ENCODE data around the gene ISL2. TPM values are rescaled to one million over a fixed set of nuclear protein-coding genes. Genes with fewer than 3 reads are reported as not detected.

ISL2 gene
- total RNA-seq, 2 experiments from 2014 or later: 6.2 to 11.8 TPM

DNA sequence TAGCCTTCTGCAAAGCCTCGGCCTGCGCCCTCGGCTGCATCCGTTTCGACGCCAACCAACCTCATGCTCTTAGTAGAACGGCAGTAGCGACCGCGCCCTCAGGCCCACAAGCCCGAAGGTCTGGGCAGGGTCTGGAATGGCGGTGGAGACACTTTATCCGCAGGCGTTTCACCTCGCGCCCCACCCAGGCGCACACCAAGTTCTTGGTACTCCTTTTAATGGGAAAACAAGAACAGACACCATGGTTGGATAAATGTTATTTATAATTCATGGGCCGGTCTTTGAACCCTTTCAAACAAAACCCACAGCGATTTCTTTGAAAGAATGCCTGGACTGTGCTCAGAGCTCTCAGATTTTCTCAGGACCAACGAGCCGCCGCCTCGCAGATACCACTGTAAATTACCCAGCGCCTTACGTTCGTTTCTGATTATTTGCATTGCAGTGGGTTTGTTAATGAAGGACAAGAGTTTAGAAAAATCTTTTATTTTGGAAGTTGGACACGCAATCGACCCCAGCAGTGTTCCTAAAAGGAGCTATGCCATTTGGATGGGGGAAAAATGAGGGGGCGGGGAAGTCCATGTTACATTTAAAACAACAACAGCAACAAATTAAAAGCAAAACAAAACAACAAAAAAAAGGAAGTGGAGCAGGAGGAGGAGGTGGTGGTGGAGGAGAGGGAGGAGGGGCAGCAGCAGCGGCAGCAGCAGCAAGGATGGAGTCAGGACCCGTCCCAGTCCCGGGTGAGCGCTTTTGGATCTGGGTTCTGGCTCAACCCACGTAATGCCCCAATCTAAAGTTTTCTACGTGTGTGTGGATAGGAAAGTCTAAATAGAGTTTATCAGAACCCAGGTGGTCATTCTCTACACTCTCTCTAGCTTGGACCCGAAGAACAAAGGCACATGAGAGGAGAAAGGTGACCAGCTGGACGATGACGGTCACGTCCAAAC is 993 bp upstream of the ISL2 start:
- TSS peak; percentile 97 for BruUV-seq (replicated peaks)
- ChIA-PET POLR2A (interaction anchor here (0.6 to 1.7 kb wide), 11 partner anchors 10 to 1713 kb away, joined by 4 to 11 read pairs (median 6); partner anchors contain the start of gene ETFA), CTCF (ENCODE audit: unreplicated experiment) (interaction anchor here (0.6 kb wide), 1 partner anchor 1730 kb away, joined by 5 read pairs; no protein-coding TSS in a partner anchor)
- peaks cover 10% of the 10 kb centered on the region; the same call in 1 of the 2 replicates for H3K79me2 ChIP-seq (ENCODE audit: insufficient read depth, low read depth, low read length)
- peak overlapping the region; percentile 65 for H3K27ac ChIP-seq (ENCODE audit: low read depth, low read length, poor library complexity, severe bottlenecking)
- intact Hi-C loops (cut with micrococcal nuclease; ENCODE audit: unreplicated experiment): loop anchor here (1.0 to 2.0 kb wide), 2 partner anchors 24 to 145 kb away; partner anchors contain the start of gene ETFA
- H3K4me2 ChIP-seq (ENCODE audit: low read length): peak overlapping the region; percentile 95
- no peaks in the 10 kb centered on the region for H3K9me3 ChIP-seq (ENCODE audit: low read length)
- peaks cover 4% of the 10 kb centered on the region; the same call in 1 of the 2 replicates for H3K36me3 ChIP-seq (ENCODE audit: insufficient read depth, low read length)
- H4K20me1 ChIP-seq (ENCODE audit: insufficient read depth, low read length): peaks cover 5% of the 10 kb centered on the region; the same call in 1 of the 2 replicates
- H3K4me1 ChIP-seq (ENCODE audit: insufficient read depth, low read length, poor library complexity, severe bottlenecking): peaks cover 39% of the 10 kb centered on the region
- peak overlapping the region; percentile 77 for H3K4me3 ChIP-seq (ENCODE audit: low read depth, low read length, poor library complexity, severe bottlenecking)
- TF ChIP-seq EZH2phosphoT487 (IDR thresholded peaks at IDR 0.05; ENCODE audit: borderline replicate concordance, low read depth, low read length): no peak
- TF ChIP-seq, protein P1, sequence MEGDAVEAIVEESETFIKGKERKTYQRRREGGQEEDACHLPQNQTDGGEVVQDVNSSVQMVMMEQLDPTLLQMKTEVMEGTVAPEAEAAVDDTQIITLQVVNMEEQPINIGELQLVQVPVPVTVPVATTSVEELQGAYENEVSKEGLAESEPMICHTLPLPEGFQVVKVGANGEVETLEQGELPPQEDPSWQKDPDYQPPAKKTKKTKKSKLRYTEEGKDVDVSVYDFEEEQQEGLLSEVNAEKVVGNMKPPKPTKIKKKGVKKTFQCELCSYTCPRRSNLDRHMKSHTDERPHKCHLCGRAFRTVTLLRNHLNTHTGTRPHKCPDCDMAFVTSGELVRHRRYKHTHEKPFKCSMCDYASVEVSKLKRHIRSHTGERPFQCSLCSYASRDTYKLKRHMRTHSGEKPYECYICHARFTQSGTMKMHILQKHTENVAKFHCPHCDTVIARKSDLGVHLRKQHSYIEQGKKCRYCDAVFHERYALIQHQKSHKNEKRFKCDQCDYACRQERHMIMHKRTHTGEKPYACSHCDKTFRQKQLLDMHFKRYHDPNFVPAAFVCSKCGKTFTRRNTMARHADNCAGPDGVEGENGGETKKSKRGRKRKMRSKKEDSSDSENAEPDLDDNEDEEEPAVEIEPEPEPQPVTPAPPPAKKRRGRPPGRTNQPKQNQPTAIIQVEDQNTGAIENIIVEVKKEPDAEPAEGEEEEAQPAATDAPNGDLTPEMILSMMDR (conservative IDR thresholded peaks at IDR 0.05; ENCODE audit: low read length): no peak
- H2AFZ ChIP-seq (ENCODE audit: low read length): peak overlapping the region; percentile 86
- DNase-seq (ENCODE audit: low spot score): peak; percentile 46
- no peaks in the 10 kb centered on the region for H3K9me2 ChIP-seq (ENCODE audit: insufficient read depth, low read length)

DNA sequence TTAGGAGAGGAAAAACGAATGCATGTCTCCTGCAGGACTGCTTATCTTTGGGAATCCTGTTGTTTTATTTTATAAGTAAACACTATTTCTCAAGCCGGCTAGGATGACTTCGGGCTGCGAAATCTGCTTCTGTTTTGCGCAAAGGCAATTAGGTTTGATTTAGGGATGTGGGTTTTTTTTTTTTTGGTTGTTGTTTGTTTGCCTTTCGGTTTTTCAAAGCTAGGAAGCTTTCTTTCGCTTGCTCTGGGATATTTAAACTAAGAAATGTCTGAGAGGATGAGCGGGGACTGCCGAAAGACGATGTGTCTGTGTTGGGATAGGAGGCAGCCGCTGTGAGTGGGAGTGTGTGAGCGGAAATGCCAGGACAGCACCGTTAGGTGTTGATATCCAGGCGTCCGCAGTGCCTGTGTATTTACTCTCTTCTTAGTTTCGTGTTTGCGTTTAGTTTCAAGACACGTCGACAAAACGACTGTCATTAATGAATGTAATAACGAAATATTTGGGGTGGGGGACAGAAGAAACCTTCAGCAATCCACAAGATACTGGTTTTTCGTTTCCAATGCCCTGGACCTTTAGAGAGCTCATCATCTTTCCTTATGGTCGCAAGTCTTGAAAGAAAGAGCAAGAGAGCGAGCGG is 604 bp downstream of the ISL2 start:
- Histone ChIP-seq H3K36me3 (ENCODE audit: insufficient read depth, low read length) (peaks cover 16% of the 10 kb centered on the region), H3K9me2 (ENCODE audit: insufficient read depth, low read length) (no peaks in the 10 kb centered on the region), H3K4me1 (ENCODE audit: insufficient read depth, low read length, poor library complexity, severe bottlenecking) (peaks cover 39% of the 10 kb centered on the region), H2AFZ (ENCODE audit: low read length) (peak overlapping the region; percentile 89), H3K4me2 (ENCODE audit: low read length) (peak overlapping the region; percentile 95), H3K4me3 (ENCODE audit: low read depth, low read length, poor library complexity, severe bottlenecking) (peak overlapping the region; percentile 77), H3K79me2 (ENCODE audit: insufficient read depth, low read depth, low read length) (peaks cover 10% of the 10 kb centered on the region; the same call in 1 of the 2 replicates), H3K9me3 (ENCODE audit: low read length) (no peaks in the 10 kb centered on the region), H3K27ac (ENCODE audit: low read depth, low read length, poor library complexity, severe bottlenecking) (peak overlapping the region; percentile 20), H4K20me1 (ENCODE audit: insufficient read depth, low read length) (peaks cover 5% of the 10 kb centered on the region; the same call in 1 of the 2 replicates)
- ChIA-PET CTCF (ENCODE audit: unreplicated experiment) (interaction anchor here (0.6 to 0.9 kb wide), 2 partner anchors 18 to 192 kb away, joined by 3 to 7 read pairs; no protein-coding TSS in a partner anchor), POLR2A (interaction anchor here (0.7 to 1.7 kb wide), 9 partner anchors 8 to 1212 kb away, joined by 3 to 11 read pairs (median 5); no protein-coding TSS in a partner anchor)
- no peak for TF ChIP-seq EZH2phosphoT487 (IDR thresholded peaks at IDR 0.05; ENCODE audit: borderline replicate concordance, low read depth, low read length)
- TF ChIP-seq, protein P1 (conservative IDR thresholded peaks at IDR 0.05; ENCODE audit: low read length): no peak
- TSS peak; percentile 92 for BruUV-seq (replicated peaks)
- DNase-seq (ENCODE audit: low spot score): peak; percentile 24
- intact Hi-C loops (cut with micrococcal nuclease; ENCODE audit: unreplicated experiment): no loop called here

All from OCI-LY7 (cell line).